ENCODE results near the gene BCAT1.
"Not testable (repeated sequence)": the region's sequence is repeated elsewhere in the genome, so short reads cannot be mapped to it uniquely, and the experiment has no call there.

The BCAT1 gene

GRCh38 chr12:24901576-24902461 lies 47.1 kb downstream of the BCAT1 start:
- DNase-seq (ENCODE audit: low read depth in 2 of 2) = peak in 1 of 2 donors; percentile 2

- DNase-seq (ENCODE audit: low read depth in 2 of 2) = no peak
These were observed 48.7 kb downstream of the BCAT1 start for GRCh38 chr12:24900196-24900595.

GRCh38 chr12:24899503-24900075 lies 49.3 kb downstream of the BCAT1 start:
- DNase-seq (ENCODE audit: low read depth in 2 of 2) = peak in 1 of 2 donors; percentile 4

GRCh38 chr12:24898606-24899005 lies 50.3 kb downstream of the BCAT1 start:
- no peak for DNase-seq (ENCODE audit: low read depth in 2 of 2)

- no peak for DNase-seq (ENCODE audit: low read depth in 2 of 2)
These were observed 50.7 kb downstream of the BCAT1 start for GRCh38 chr12:24898185-24898584.

- DNase-seq (ENCODE audit: low read depth in 2 of 2) = no peak
These were observed 52.7 kb downstream of the BCAT1 start for GRCh38 chr12:24896171-24896570.

GRCh38 chr12:24895612-24896011 lies 53.3 kb downstream of the BCAT1 start:
- no peak for DNase-seq (ENCODE audit: low read depth in 2 of 2)

GRCh38 chr12:24894879-24895278 lies 54.0 kb downstream of the BCAT1 start:
- no peak for DNase-seq (ENCODE audit: low read depth in 2 of 2)

- no peak for DNase-seq (ENCODE audit: low read depth in 2 of 2)
These were observed 58.7 kb downstream of the BCAT1 start for GRCh38 chr12:24890048-24890803.

- no peak for DNase-seq (ENCODE audit: low read depth in 2 of 2)
These were observed 59.5 kb downstream of the BCAT1 start for GRCh38 chr12:24889411-24889810.

- DNase-seq (ENCODE audit: low read depth in 2 of 2) = no peak
These were observed 60.1 kb downstream of the BCAT1 start for GRCh38 chr12:24888813-24889212.

- DNase-seq (ENCODE audit: low read depth in 2 of 2) = no peak
These were observed 64.0 kb downstream of the BCAT1 start for GRCh38 chr12:24884911-24885310.

GRCh38 chr12:24881724-24882371 lies 67.1 kb downstream of the BCAT1 start:
- DNase-seq (ENCODE audit: low read depth in 2 of 2) = no peak

- DNase-seq (ENCODE audit: low read depth in 2 of 2) = no peak
These were observed 67.7 kb downstream of the BCAT1 start for GRCh38 chr12:24881227-24881626.

GRCh38 chr12:24880732-24881131 lies 68.2 kb downstream of the BCAT1 start:
- no peak for DNase-seq (ENCODE audit: low read depth in 2 of 2)

- DNase-seq (ENCODE audit: low read depth in 2 of 2) = no peak
These were observed 69.3 kb downstream of the BCAT1 start for GRCh38 chr12:24879644-24880043.

GRCh38 chr12:24875014-24875413 lies 73.9 kb downstream of the BCAT1 start:
- DNase-seq (ENCODE audit: low read depth in 2 of 2) = no peak

GRCh38 chr12:24872211-24872610 lies 76.7 kb downstream of the BCAT1 start:
- DNase-seq (ENCODE audit: low read depth in 2 of 2) = no peak

- not testable (repeated sequence) for DNase-seq (ENCODE audit: low read depth in 2 of 2)
These were observed 82.8 kb downstream of the BCAT1 start for GRCh38 chr12:24866139-24866538.

GRCh38 chr12:24864796-24865125 lies 84.1 kb downstream of the BCAT1 start:
- DNase-seq (ENCODE audit: low read depth in 2 of 2) = no peak

GRCh38 chr12:24861766-24862540 lies 86.9 kb downstream of the BCAT1 start:
- DNase-seq (ENCODE audit: low read depth in 2 of 2) = no peak
